ENCODE data around the gene C1orf159.
"Not testable (repeated sequence)": the region's sequence is repeated elsewhere in the genome, so short reads cannot be mapped to it uniquely, and the experiment has no call there.

DNA sequence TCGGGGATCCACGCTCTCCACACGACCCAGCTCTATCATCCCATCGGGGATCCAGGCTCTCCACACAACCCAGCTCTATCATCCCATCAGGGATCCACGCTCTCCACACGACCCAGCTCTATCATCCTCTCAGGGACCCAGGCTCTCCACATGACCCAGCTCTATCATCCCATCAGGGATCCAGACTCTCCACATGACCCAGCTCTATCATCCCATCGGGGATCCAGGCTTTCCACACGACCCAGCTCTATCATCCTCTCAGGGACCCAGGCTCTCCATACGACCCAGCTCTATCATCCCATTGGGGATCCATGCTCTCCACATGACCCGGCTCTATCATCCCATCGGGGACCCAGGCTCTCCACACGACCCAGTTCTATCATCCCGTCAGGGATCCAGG, 36.5 kb upstream of the C1orf159 start:
- not testable (repeated sequence) for TF ChIP-seq POLR2A (IDR thresholded peaks at IDR 0.05; ENCODE audit: low read length); GATA1 (IDR thresholded peaks at IDR 0.05; ENCODE audit: low read depth, low read length)

All from erythroblast (primary cell).